GM15510 (cell line): ENCODE results near the gene E2F1.

ENCODE experiments used
- POLR2A ChIP-seq: IDR thresholded peaks from 3 replicates; pipeline ENCODE4 v1.6.1; 2011; ENCODE audit warnings: borderline replicate concordance; ENCODE audit not compliant: insufficient read length; ENCODE audit errors: extremely low read depth

Gene E2F1

DNA sequence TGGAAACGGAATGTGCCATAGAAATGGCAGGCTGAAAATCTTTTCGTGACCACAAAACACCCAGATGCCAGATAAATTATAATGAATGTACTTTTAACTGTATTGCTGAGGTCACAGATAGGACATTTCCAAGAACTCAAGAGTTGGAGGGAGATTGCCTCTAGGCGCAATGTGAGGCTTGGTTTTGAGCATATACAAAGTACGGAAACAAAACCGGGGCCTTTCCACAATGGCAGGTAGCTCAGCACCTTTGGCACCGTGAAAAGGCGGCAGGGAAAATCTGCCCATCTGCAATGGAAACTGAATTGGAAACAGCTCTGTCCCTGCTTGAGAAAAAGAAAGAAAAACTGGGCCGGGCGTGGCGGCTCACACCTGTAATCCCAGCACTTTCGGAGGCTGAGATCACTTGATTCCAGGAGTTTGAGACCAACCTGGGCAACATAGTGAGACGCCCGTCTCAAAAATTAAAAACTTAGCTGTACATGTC is 34.6 kb downstream of the E2F1 start:
- TF ChIP-seq POLR2A, result no peak

DNA sequence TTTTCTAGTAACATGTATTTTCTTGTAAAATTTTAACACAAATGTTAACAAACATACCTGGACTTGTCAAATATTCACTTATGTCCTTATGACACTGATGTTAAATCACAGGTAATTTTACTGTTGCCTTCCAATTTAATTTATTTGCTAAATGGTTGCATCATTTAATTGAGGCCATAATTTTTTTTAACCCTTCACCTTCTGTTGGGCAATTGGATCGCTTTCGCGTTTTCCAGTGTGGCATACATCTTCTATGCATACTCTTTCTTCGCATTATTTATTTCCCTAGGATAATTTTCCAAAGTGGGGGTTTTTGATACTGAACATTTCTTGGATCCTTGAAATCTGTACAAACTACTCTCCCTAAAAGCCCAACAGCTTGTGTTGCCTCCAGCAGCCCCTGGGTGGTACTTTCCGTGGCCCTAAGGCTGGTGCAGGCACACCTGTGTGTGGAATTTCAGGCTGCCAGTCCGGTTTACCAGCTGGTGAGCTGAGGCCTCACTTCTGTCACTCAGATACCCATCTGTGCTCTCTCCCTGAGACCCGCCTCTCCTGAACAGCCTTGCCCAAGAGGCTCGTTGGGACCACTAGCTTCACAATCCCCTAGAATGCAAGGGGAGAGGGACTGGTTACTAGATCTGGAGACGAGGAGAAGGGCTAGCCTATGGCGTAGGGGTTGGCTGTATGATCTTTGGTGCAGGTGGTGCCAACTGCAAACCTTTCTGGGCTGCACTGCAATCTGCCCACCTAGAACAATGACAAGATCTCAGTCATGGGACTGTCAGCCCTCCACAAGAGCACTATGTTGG is 35.2 kb downstream of the E2F1 start:
- no peak for TF ChIP-seq POLR2A

DNA sequence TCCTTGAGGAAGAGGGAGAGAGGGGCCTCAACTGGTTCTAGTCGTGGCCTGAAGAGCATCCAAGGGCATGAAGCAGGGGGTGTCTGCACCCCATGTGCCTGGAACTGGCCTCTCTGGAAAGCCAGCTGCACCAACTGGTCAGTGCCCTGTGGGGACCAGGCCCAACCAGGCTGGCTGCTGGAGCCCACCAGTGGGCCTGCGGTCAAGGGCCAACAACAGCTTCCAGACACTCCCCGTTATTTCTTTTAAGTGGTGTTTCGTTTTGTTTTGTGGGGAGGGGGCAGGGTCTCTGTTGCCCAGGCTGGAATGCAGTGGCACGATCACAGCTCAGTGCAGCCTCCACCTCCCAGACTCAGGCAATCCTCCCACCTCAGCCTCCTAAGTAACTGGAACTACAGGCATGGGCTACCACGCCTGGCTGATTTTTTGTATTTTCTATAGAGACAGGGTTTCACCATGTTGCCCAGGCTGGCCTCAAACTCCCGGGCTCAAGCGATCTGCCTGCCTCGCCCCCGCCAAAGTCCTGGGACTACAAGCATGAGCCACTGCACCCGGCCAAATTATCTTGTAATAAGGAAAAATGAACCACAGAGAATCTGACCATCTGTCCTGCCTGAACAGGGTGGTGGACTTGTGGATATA is 36.0 kb downstream of the E2F1 start:
- TF ChIP-seq POLR2A, result no peak

DNA sequence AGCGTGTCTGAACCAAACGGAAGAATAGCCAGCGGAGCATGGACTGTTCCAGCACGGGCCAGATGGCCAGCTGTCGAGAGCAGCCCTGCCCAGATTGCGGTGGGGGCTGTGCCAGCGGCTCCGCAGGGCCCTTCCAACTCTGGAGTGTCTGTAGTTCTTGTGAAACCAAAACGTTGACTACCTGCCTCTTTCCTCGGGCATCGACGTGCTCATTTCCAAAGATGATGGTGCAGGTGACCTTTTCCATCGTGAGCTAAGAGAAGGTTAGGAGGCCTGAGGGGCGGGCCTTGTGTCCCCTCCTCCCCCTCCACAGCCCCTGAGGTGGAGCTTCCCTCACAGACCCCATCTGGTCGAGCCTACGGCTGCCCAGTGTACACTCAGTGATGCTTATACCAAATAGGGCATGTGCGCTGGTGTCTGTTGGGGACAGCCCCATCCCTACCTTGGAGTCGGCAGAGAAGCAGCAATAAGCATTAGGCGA is 36.9 kb downstream of the E2F1 start:
- TF ChIP-seq POLR2A, result no peak

DNA sequence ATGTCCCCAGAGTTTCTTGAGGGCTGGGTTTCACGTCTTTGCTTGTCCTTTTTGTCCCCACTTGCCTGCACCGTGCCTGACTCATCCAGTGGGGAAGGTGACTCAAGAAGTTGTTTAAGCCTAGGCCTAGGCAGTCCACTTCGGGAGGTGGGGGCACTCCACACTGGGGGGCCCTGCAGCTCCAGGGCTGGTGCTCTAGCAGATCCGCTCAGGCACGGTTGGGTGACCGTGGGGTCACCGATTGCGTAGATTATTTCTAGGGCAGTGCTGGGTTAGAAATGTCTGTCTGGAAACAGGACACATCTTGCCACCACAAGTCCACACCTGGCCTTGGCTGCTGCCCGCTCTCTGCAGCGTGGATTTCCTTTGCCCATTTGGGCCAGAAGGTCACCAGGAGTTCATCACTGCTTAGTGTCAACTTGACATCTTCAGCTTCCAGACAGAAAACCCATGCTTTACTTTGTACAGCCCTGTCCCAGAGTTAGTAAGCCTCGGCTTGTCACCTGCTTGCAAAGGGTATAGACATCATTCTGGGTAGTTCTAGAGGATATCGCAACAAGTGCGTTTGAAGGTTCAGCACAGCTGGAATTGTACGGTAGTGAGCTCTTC is 37.7 kb downstream of the E2F1 start:
- TF ChIP-seq POLR2A, result no peak

DNA sequence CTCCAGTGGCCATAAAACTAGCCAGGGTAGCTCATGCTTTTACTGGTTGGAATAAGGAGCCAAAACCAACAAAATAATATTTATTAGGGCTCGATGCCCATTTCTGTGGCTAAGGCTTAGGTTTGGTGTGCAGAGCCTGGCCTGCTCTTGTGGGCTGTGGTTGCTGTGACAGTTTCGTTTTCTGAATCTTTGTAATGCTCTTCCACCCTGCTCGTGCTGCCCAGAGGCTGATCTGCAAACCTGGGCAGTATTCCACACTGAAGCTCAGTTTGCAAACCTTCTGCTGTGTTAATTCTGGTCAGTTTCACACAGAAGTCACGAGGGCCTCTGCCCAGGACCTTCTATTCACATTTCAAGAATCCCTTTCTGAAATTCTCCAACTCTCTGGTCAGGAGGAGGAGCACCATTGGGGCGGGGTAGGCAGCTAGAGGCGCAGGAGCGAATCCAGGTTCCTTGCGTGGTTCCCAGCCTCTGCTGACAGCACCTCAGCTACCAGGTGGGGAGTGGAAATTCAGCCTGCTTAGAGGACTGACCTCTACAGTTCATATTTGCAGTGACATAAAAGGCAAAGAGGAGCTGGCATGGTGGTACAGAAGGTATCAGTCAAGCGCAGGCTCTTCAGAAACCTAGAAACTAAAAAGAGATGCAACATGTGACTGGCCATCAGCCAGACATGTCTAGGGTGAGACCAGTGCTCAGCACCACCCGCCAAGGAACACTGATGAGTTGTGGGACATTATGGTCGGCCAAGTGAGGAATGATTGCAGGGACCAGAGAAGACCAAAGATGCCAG is 38.4 kb downstream of the E2F1 start:
- no peak for TF ChIP-seq POLR2A

DNA sequence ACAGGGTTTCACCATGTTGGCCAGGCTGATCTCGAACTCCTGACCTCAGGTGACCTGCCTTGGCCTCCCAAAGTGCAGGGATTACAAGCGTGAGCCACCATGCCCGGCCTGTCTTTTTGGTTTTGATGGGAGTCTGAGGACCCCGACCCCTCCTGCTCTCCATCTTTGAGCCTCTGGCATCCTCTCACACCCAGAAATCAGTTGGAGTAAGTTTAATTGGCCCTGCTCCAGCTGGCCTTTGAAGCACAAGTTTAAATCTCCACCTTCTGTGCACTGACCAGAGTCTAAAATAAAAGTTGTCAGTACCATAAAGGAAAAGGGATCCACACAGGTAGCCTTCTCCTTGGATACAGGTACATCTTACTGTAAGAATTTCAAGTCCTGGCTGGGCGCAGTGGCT is 40.0 kb downstream of the E2F1 start:
- TF ChIP-seq POLR2A, result no peak

DNA sequence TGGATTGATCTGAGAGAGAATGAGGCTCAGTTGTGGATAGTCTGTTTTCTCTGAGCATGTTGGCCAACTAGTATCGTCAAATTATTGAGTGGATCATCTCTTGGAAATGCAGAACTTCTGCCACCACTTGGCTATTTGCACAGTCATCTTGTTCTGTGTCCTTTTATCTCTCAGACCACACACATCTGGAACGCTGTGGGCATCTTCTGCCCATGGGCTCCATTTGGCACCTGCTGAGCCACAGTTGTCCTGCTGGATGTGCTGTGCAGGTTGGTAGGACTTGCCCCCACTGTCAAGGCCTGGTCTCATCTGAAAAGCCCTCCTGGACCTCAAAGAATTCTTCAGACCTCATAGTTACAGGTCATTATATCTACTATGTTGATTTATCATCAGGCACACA is 40.8 kb downstream of the E2F1 start:
- TF ChIP-seq POLR2A, result no peak

DNA sequence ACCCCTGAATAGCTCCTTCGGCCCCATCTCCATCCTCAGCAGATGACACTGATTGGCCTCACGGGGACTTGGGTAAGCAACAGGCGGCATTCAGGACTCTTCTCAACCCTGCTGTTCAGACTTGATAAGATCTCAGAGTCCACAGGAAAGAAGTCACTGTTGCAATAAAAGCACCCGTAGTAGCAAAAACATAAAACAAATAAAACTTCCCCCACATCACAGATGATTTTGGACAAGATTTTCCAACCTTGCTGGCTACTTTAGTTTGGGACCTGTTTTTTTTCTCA is 41.2 kb downstream of the E2F1 start:
- no peak for TF ChIP-seq POLR2A

DNA sequence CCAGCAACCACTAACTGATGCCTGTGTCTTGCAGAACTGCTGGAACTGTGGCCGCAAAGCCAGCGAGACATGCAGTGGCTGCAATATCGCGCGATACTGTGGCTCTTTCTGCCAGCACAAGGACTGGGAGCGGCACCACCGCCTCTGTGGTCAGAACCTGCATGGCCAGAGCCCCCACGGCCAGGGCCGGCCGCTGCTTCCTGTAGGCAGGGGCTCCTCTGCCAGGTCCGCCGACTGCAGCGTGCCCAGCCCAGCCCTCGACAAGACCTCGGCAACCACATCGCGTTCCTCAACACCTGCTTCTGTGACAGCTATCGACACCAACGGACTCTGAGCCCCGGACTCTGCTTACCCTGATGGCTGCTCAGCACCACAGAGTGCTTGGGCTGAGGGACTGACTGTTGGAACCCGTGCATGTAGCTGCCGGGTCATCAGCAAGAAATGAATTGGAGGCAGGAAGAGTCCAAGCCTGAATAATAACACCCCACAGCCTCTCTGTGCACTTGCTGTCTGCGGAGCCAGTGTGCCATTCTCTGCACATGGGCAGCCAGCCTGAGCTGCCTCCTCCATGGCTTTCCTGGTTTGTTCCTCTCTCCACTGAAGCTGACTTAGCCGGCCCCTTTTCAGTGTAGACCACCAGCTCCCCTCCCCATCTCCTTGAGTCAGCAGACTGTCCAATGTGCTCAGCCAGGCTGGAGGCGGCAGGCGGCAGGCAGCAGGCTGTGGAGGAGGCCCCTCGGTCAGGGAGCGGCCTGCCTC is 41.7 kb downstream of the E2F1 start:
- no peak for TF ChIP-seq POLR2A

DNA sequence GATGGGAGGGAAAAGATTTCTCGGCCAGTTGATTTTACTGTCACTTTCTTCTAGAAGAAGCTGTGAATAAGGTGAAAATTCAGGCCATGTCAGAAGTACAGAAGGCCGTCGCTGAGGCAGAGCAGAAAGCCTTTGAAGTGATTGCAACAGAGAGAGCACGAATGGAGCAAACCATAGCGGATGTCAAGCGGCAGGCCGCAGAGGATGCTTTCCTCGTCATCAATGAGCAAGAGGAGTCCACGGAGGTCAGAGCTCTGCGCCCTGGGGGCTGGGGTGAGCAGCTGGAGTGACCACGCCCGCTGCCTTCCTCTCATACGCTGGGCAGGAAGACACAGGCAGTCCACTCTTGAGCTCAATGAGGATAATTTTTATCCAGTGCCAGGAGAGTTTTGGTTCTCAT is 45.9 kb downstream of the E2F1 start:
- no peak for TF ChIP-seq POLR2A

DNA sequence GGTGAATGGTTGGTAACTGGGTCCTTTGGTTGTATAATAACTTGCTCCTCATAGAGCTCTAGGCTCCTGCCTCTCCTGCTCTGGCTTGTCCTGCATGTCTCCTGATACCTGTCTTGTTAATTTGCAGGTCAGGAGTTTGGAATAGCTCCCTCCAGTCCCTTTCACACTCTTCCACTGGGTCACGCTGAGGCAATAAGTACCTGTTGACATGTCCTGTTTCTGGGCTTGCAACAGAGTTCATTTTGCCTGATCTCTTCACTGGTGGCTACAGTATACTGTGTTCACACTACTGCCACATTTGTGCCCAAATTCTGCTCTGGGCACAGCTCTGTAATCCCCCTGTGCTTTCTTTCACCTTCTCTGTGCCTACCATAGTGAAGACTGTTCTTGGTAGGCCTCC is 49.4 kb downstream of the E2F1 start:
- no peak for TF ChIP-seq POLR2A

DNA sequence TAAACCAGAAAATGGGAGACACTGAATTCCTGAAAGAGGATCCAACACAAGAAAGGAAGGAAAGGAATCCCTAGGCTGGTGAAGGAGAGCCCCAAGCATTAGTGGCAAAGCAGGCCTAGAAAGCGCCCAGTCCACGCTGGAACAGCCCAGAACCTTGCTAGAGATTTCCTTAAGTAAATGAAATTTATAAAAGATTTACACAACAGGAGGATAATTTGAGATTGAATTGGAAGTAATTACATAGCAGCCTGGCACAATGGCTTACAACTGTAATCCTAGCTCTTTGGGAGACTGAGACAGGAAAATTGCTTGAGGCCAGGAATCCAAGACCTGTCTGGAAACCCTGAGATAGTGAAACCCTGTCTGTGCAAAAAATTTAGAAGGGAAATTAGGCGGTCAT is 50.8 kb downstream of the E2F1 start:
- no peak for TF ChIP-seq POLR2A

DNA sequence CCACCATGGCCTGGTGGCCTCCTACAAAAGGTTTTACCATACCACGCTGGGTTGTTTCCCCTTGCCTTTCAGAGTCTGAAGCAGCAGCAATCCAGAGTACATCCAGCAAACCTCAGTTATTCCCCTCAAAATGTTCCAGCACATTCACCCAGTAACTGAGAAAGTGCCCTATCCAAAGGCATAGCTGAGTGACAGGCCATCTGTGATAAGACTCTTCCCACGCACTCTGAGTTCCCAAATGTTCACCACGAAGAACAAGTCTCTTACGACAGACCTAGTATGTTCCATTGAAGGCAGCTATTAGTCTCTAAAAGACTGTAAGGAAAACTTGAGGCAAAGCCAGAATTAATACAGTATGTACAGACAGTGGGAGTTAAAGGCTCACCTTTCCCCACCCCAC is 55.7 kb downstream of the E2F1 start:
- no peak for TF ChIP-seq POLR2A
